ENCODE data around the gene ANKRD33B. TPM values are rescaled to one million over a fixed set of nuclear protein-coding genes. Genes with fewer than 3 reads are reported as not detected.

Gene ANKRD33B
- total RNA-seq, 1 experiment from 2014 or later, result 10.9 TPM

DNA sequence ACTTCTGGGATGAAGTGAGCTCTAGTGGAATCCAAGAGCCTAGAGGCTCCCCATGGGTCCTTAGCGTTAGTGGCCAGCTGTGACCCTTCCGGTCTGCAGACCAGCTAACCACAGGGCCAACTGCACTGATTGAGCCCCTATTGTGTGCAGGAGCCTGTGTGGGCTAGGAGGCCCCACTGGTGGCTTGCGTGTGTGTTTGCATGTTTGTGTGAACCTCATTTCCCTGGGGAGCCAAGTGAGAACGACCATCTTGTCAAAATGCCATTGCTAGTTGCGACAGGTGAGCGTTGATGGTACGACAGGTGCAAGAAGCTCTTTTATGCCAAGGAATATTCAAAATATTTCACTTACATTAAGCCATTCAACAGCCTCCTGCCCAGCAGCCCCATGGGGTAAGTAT is 44.1 kb upstream of the ANKRD33B start:
- intact Hi-C loops (cut with micrococcal nuclease), result no loop called here
- Histone ChIP-seq H3K36me3 (ENCODE audit: control insufficient read depth in 1 of 2, insufficient read depth in 2 of 2, low read length in 2 of 2) (no peaks in the 10 kb centered on the region), H3K9me3 (ENCODE audit: control insufficient read depth in 1 of 2, insufficient read depth in 1 of 2, low read depth in 1 of 2, low read length in 2 of 2) (peaks cover 0 to 11% of the 10 kb centered on the region in 2 experiments; a peak in 1 of 4 replicates), H3K4me3 (replicated peaks in 1 of 2; ENCODE audit: low read depth in 1 of 2, low read length in 2 of 2) (no peak overlapping the region), H3K79me2 (ENCODE audit: insufficient read depth, low read length) (no peaks in the 10 kb centered on the region), H3K9me2 (ENCODE audit: insufficient read depth) (no peaks in the 10 kb centered on the region), H4K20me1 (ENCODE audit: insufficient read depth) (no peaks in the 10 kb centered on the region), H3K27ac (ENCODE audit: low read depth, low read length) (no peak overlapping the region), H2AFZ (ENCODE audit: low read depth, low read length, poor library complexity, severe bottlenecking) (no peak overlapping the region), H3K9ac (ENCODE audit: low read length) (no peak overlapping the region), H3K4me1 (ENCODE audit: control insufficient read depth in 1 of 2, insufficient read depth in 2 of 2, low read length in 2 of 2) (peaks cover 0 to 1% of the 10 kb centered on the region in 2 experiments; a peak in 1 of 4 replicates), H3K4me2 (ENCODE audit: low read length) (no peak overlapping the region), H3K27me3 (ENCODE audit: insufficient read depth, low read length) (no peaks in the 10 kb centered on the region)
- ChIA-PET POLR2A (no interaction called here), RAD21 (ENCODE audit: low non-redundant PET in 1 of 2, low total read pairs in 2 of 2, uncharacterized antibody in 2 of 2, unreplicated experiment in 2 of 2) (no interaction called here), CTCF (no interaction called here)
- DNase-seq (ENCODE audit: low read depth, low spot score) (no peak), ATAC-seq (no peak)
- no TSS peak for BruUV-seq (replicated peaks)
- TF ChIP-seq ELF1 (IDR thresholded peaks at IDR 0.05; ENCODE audit: borderline replicate concordance, low read depth) (no peak), RAD21 (IDR thresholded peaks at IDR 0.05; ENCODE audit: low read depth) (no peak), SP1 (IDR thresholded peaks at IDR 0.05; ENCODE audit: low read depth) (no peak), POLR2A (IDR thresholded peaks at IDR 0.05; ENCODE audit: borderline replicate concordance, extremely low read depth, insufficient read depth, insufficient read length) (no peak), CEBPB (IDR thresholded peaks at IDR 0.05; ENCODE audit: low read depth) (no peak), FOSL1 (IDR thresholded peaks at IDR 0.05; ENCODE audit: low read depth) (no peak), YY1 (IDR thresholded peaks at IDR 0.05; ENCODE audit: extremely low read depth, insufficient replicate concordance, low read depth, low read length) (no peak), CBX3 (IDR thresholded peaks at IDR 0.05; ENCODE audit: low read depth) (no peak), ZNF274 (IDR thresholded peaks at IDR 0.05; ENCODE audit: low read depth, low read length) (no peak), CTCF (IDR thresholded peaks at IDR 0.05 in 2 of 3, conservative IDR thresholded peaks at IDR 0.05 in 1 of 3; ENCODE audit: borderline replicate concordance in 1 of 3, insufficient read depth in 1 of 3, low read depth in 2 of 3, low read length in 2 of 3) (no peak), EZH2 (IDR thresholded peaks at IDR 0.05) (no peak), EGR1 (IDR thresholded peaks at IDR 0.05; ENCODE audit: low read depth) (no peak), POLR2AphosphoS5 (IDR thresholded peaks at IDR 0.05; ENCODE audit: low read depth, low read length) (no peak), TCF7L2 (IDR thresholded peaks at IDR 0.05; ENCODE audit: borderline replicate concordance, extremely low read depth, insufficient read depth, insufficient read length) (no peak), ZFX (IDR thresholded peaks at IDR 0.05) (no peak), EZH2phosphoT487 (IDR thresholded peaks at IDR 0.05; ENCODE audit: borderline replicate concordance) (no peak)
- TF ChIP-seq, protein P1, sequence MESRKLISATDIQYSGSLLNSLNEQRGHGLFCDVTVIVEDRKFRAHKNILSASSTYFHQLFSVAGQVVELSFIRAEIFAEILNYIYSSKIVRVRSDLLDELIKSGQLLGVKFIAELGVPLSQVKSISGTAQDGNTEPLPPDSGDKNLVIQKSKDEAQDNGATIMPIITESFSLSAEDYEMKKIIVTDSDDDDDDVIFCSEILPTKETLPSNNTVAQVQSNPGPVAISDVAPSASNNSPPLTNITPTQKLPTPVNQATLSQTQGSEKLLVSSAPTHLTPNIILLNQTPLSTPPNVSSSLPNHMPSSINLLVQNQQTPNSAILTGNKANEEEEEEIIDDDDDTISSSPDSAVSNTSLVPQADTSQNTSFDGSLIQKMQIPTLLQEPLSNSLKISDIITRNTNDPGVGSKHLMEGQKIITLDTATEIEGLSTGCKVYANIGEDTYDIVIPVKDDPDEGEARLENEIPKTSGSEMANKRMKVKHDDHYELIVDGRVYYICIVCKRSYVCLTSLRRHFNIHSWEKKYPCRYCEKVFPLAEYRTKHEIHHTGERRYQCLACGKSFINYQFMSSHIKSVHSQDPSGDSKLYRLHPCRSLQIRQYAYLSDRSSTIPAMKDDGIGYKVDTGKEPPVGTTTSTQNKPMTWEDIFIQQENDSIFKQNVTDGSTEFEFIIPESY (IDR thresholded peaks at IDR 0.05; ENCODE audit: extremely low read depth, insufficient replicate concordance, low read length), result no peak
- TF ChIP-seq, protein P2, sequence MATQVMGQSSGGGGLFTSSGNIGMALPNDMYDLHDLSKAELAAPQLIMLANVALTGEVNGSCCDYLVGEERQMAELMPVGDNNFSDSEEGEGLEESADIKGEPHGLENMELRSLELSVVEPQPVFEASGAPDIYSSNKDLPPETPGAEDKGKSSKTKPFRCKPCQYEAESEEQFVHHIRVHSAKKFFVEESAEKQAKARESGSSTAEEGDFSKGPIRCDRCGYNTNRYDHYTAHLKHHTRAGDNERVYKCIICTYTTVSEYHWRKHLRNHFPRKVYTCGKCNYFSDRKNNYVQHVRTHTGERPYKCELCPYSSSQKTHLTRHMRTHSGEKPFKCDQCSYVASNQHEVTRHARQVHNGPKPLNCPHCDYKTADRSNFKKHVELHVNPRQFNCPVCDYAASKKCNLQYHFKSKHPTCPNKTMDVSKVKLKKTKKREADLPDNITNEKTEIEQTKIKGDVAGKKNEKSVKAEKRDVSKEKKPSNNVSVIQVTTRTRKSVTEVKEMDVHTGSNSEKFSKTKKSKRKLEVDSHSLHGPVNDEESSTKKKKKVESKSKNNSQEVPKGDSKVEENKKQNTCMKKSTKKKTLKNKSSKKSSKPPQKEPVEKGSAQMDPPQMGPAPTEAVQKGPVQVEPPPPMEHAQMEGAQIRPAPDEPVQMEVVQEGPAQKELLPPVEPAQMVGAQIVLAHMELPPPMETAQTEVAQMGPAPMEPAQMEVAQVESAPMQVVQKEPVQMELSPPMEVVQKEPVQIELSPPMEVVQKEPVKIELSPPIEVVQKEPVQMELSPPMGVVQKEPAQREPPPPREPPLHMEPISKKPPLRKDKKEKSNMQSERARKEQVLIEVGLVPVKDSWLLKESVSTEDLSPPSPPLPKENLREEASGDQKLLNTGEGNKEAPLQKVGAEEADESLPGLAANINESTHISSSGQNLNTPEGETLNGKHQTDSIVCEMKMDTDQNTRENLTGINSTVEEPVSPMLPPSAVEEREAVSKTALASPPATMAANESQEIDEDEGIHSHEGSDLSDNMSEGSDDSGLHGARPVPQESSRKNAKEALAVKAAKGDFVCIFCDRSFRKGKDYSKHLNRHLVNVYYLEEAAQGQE (IDR thresholded peaks at IDR 0.05; ENCODE audit: low read depth), result no peak
- TF ChIP-seq, protein P3, sequence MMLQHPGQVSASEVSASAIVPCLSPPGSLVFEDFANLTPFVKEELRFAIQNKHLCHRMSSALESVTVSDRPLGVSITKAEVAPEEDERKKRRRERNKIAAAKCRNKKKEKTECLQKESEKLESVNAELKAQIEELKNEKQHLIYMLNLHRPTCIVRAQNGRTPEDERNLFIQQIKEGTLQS (IDR thresholded peaks at IDR 0.05), result no peak

Data from HCT116 (cell line).